HG02885 (cell line): ENCODE measurements around the gene PRKAR1B.
A peak's percentile ranks its signal among the peaks of the same experiment; 100 is the strongest.

Source experiments
- ATAC-seq: cut with Tn5 transposase; IDR thresholded peaks from one replicate; pipeline ENCODE4 v1.9.1; 2021; ENCODE audit warnings: mild to moderate bottlenecking; ENCODE audit not compliant: unreplicated experiment, poor library complexity

PRKAR1B gene

DNA sequence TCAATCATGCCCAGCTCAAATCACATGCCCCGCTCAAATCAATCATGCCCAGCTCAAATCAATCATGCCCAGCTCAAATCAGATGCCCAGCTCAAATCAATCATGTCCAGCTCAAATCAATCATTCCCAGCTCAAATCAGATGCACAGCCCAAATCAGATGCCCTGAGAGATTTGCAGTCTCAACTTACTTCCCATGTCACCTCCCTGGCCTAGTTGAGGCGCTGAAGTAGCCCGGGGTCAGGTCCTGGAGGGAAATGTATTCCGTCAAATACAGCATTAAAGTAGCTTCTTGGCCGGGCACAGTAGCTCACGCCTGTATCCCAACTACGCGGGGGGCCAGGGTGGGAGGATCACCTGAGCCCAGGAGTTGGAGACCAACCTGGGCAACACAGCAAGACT, 15.7 kb upstream of the PRKAR1B start:
- no peak for ATAC-seq

GRCh38 chr7:741850-742249, 14.8 kb upstream of the PRKAR1B start:
- no peak for ATAC-seq

- ATAC-seq: no peak
These were observed 14.2 kb upstream of the PRKAR1B start for GRCh38 chr7:741191-741671.

GRCh38 chr7:739983-740942, 13.2 kb upstream of the PRKAR1B start:
- ATAC-seq: no peak

- ATAC-seq: no peak
These were observed 12.4 kb upstream of the PRKAR1B start for GRCh38 chr7:739455-739982.

GRCh38 chr7:738723-739454, 11.8 kb upstream of the PRKAR1B start:
- no peak for ATAC-seq

GRCh38 chr7:738241-738640, 11.2 kb upstream of the PRKAR1B start:
- no peak for ATAC-seq

DNA sequence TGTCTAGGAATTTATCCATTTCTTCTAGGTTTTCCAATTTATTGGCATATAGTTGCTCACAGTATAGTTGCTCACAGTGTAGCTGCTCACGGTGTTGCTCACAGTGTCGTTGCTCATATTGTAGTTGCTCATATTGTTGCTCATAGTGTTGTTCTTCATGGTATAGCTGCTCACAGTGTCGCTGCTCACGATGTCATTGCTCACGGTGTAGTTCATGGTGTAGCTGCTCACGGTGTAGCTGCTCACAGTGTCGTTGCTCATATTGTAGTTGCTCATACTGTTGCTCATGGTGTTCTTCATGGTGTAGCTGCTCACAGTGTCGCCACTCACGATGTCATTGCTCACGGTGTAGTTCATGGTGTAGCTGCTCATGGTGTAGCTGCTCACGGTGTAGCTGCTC, 7.7 kb upstream of the PRKAR1B start:
- ATAC-seq: no peak

GRCh38 chr7:734214-734613, 7.1 kb upstream of the PRKAR1B start:
- no peak for ATAC-seq

DNA sequence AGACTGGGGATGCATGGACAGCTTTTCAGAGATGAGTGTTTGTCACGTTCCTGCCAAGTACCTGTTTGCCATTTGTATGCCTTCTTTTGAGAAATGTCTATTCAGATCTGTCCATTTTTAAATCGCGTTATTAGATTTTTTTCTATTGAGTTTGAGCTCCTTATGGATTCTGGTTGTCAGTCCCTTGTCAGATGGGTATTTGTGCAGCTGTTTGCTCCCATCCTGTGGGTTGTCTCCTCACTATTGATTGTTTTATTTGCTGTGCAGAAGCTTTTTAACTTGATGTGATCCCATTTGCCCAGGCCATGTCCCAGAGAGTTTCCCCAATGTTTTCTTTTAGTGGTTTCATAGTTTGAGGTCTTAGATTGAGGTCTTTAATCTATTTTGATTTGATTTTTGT, 5.5 kb upstream of the PRKAR1B start:
- no peak for ATAC-seq

- ATAC-seq: no peak
These were observed 5.0 kb upstream of the PRKAR1B start for GRCh38 chr7:732094-732541.

- no peak for ATAC-seq
These were observed 4.5 kb upstream of the PRKAR1B start for GRCh38 chr7:731440-732085.

GRCh38 chr7:730501-731439, 3.7 kb upstream of the PRKAR1B start:
- ATAC-seq: no peak

GRCh38 chr7:729140-730000, 2.3 kb upstream of the PRKAR1B start:
- ATAC-seq: no peak

DNA sequence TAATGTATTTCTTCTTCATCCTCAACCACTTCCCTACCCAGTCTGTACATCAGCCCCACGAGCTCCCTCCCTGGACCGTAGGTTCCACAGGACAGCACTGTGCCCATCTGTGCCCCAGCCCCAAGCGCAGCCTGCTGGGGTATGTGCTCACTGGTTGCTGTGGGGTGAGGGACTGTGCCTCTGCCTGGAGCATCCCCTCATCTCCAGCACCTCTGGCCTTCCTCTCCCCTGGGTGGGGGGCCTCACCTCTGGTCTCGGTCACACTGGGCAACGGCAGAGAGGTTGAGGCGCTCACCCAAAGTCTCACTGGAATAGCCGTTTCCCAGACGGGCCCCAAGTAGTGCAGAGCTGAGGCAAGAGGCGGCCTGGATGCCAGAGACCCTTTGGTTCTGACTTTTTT, 1.5 kb upstream of the PRKAR1B start:
- ATAC-seq: no peak

GRCh38 chr7:727806-728460, 852 bp upstream of the PRKAR1B start:
- ATAC-seq: no peak

DNA sequence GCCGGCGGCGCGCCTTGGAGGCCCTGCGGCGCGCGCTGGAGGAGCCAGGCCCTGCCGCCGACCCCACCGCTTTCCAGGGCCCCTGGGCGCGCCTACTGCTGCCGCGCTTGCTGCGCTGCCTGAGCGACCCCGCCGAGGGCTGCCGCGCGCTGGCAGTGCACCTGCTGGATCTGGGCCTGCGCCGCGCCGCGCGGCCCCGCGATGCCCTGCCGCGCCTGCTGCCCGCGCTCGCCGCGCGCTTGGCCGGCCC, 302 bp downstream of the PRKAR1B start:
- ATAC-seq: peak; percentile 36

DNA sequence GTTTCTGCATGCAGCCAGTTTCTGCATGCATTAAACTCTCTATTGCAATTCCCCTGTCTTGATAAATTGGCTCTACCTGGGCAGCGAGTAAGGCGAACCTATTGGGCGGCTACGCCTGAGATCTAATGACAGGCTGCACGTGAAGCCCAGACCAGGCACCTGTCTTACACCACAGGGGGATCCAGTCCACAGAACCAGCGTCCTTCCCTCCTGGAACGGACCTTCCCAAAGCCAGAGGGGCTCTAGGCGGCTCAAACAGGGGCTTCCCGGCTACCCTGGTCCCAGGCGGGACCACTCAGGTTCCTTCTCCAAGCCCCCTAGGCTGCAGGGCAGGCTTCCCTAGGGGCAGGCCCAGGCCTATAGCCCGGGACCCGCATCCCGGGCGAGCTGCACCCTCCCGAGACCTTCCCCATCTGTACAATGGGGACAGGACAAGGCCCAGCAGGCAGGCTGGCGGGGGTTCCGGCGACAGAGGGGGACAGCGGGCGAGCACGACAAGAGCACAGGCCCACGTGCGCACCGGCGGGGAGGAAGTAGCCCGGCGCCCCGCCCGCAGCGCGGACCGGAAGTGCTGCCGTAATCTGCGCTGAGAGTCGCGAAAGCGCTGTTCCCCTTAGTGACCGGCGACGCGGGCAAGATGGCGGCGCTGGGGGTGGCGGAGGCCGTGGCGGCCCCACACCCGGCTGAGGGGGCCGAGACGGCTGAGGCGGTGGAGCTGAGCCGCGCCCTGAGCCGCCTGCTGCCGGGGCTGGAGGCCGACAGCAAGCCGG, 812 bp downstream of the PRKAR1B start, which contains the start of gene DNAAF5:
TSS of gene DNAAF5 (plus strand) at position 616 of the 770 bp plus-strand sequence. CDS start at position 638, 22 bp downstream.
- peak; percentile 85 for ATAC-seq
